AG09319 (cell line): ENCODE results near the gene USP17L17.
"Not testable (repeated sequence)": the region's sequence is repeated elsewhere in the genome, so short reads cannot be mapped to it uniquely, and the experiment has no call there.

Source experiments
- DNase-seq: peaks from one replicate; pipeline ENCODE4 v3.0.0-alpha.2; 2010; ENCODE audit warnings: low read depth; ENCODE audit errors: extremely low read depth

USP17L17 gene

GRCh38 chr4:9243579-9243978, at the start of gene USP17L17:
Gene USP17L17, plus strand, starts transcription at chr4:9243879. Its CDS starts 0 bp downstream, at chr4:9243879.
- not testable (repeated sequence) for DNase-seq

GRCh38 chr4:9210357-9210756, 33.3 kb upstream of the USP17L17 start, which contains the start of gene USP17L10:
Gene USP17L10, plus strand, starts transcription at chr4:9210657. Its CDS starts 0 bp downstream, at chr4:9210657.
- not testable (repeated sequence) for DNase-seq

- DNase-seq, result not testable (repeated sequence)
These were observed 29.0 kb upstream of the USP17L17 start for GRCh38 chr4:9214701-9215100.

- DNase-seq, result not testable (repeated sequence)
These were observed 28.6 kb upstream of the USP17L17 start, which contains the start of gene USP17L11 for GRCh38 chr4:9215105-9215504. Gene USP17L11, plus strand, starts transcription at chr4:9215405. Its CDS starts 0 bp downstream, at chr4:9215405.

- not testable (repeated sequence) for DNase-seq
These were observed 23.8 kb upstream of the USP17L17 start, which contains the start of gene USP17L12 for GRCh38 chr4:9219852-9220251. Gene USP17L12, plus strand, starts transcription at chr4:9220152. Its CDS starts 0 bp downstream, at chr4:9220152.

GRCh38 chr4:9224596-9224995, 19.1 kb upstream of the USP17L17 start, which contains the start of gene USP17L13:
Gene USP17L13, plus strand, starts transcription at chr4:9224896. Its CDS starts 0 bp downstream, at chr4:9224896.
- DNase-seq, result not testable (repeated sequence)

- DNase-seq, result not testable (repeated sequence)
These were observed 13.4 kb upstream of the USP17L17 start for GRCh38 chr4:9230249-9230648.

GRCh38 chr4:9234085-9234484, 9.6 kb upstream of the USP17L17 start, which contains the start of gene USP17L15:
Gene USP17L15, plus strand, starts transcription at chr4:9234385. Its CDS starts 0 bp downstream, at chr4:9234385.
- not testable (repeated sequence) for DNase-seq

GRCh38 chr4:9238461-9238860, 5.2 kb upstream of the USP17L17 start:
- not testable (repeated sequence) for DNase-seq

- not testable (repeated sequence) for DNase-seq
These were observed 4.4 kb downstream of the USP17L17 start, which contains the start of gene USP17L18 for GRCh38 chr4:9247953-9248680. Gene USP17L18, plus strand, starts transcription at chr4:9248630. Its CDS starts 0 bp downstream, at chr4:9248630.

- DNase-seq, result not testable (repeated sequence)
These were observed 9.4 kb downstream of the USP17L17 start, which contains the start of gene USP17L19 for GRCh38 chr4:9253078-9253477. Gene USP17L19, plus strand, starts transcription at chr4:9253378. Its CDS starts 0 bp downstream, at chr4:9253378.

- not testable (repeated sequence) for DNase-seq
These were observed 14.1 kb downstream of the USP17L17 start, which contains the start of gene USP17L20 for GRCh38 chr4:9257824-9258223. Gene USP17L20, plus strand, starts transcription at chr4:9258124. Its CDS starts 0 bp downstream, at chr4:9258124.

- DNase-seq, result not testable (repeated sequence)
These were observed 18.9 kb downstream of the USP17L17 start, which contains the start of gene USP17L21 for GRCh38 chr4:9262572-9262971. Gene USP17L21, plus strand, starts transcription at chr4:9262872. Its CDS starts 0 bp downstream, at chr4:9262872.

- DNase-seq, result not testable (repeated sequence)
These were observed 23.6 kb downstream of the USP17L17 start, which contains the start of gene USP17L22 for GRCh38 chr4:9267319-9267718. Gene USP17L22, plus strand, starts transcription at chr4:9267619. Its CDS starts 0 bp downstream, at chr4:9267619.

- not testable (repeated sequence) for DNase-seq
These were observed 28.0 kb downstream of the USP17L17 start for GRCh38 chr4:9271719-9272118.
